ENCODE results near the gene GFI1B.

GRCh38 chr9:132955123-132955522 lies 23.4 kb upstream of the GFI1B start:
- no peak for TF ChIP-seq CTCF (IDR thresholded peaks at IDR 0.05)
- no peak for TF ChIP-seq POLR2A (IDR thresholded peaks at IDR 0.05)

Data from lower leg skin (tissue), 3 donors.